GM20000 (cell line): ENCODE data around the gene TAS2R9.
"Not testable (repeated sequence)": the region's sequence is repeated elsewhere in the genome, so short reads cannot be mapped to it uniquely, and the experiment has no call there.

ENCODE experiments used
- DNase-seq: peaks from one replicate; pipeline ENCODE4 v3.0.0; 2012; ENCODE audit warnings: low spot score
- TF ChIP-seq, protein P1 (sequence below): IDR thresholded peaks from 2 replicates; pipeline ENCODE4 v1.5.1; 2012; ENCODE audit warnings: mild to moderate bottlenecking, control low read depth; ENCODE audit errors: extremely low read depth, missing control alignments

TAS2R9 gene

DNA sequence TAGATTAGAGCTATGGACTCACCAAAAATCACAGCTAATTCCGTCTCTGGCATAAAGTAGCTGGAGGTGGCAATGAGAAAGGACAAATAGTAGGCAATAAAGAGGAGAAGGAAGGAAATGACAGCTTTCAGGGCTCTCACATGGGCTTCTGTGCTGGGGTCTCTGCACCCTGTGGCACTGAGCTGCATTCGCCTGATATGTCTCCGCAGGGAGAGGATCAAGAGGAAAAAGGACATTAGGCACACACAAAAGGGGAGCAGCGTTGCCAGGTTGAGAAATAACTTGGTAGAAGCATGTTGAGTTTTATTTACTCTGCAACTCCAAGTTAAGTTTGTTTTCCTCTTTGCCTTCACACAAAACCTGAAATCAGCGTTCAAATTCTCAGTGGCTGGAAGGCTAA is 8.2 kb downstream of the TAS2R9 start:
- no peak for DNase-seq
- TF ChIP-seq, protein P1, sequence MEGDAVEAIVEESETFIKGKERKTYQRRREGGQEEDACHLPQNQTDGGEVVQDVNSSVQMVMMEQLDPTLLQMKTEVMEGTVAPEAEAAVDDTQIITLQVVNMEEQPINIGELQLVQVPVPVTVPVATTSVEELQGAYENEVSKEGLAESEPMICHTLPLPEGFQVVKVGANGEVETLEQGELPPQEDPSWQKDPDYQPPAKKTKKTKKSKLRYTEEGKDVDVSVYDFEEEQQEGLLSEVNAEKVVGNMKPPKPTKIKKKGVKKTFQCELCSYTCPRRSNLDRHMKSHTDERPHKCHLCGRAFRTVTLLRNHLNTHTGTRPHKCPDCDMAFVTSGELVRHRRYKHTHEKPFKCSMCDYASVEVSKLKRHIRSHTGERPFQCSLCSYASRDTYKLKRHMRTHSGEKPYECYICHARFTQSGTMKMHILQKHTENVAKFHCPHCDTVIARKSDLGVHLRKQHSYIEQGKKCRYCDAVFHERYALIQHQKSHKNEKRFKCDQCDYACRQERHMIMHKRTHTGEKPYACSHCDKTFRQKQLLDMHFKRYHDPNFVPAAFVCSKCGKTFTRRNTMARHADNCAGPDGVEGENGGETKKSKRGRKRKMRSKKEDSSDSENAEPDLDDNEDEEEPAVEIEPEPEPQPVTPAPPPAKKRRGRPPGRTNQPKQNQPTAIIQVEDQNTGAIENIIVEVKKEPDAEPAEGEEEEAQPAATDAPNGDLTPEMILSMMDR, result no peak

DNA sequence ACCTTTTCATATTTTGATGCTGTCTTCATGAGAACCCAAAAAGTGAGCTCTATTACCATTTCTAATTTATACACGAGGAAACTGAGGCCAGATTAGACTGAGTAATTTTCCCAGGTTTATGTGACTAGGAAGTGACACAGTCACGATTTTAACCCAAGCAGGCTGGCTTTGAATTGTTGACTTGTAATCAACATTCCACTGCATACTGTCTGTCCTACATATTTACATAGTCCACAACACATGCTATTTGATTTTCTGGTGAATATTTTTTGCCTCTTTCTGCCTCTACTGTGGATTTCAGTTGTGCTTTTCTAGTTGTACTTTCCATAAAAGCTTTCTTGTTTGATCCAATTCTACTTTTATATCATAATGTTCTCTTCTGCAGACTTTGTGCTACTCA is 15.7 kb downstream of the TAS2R9 start:
- DNase-seq, result no peak
- TF ChIP-seq, protein P1, result no peak

DNA sequence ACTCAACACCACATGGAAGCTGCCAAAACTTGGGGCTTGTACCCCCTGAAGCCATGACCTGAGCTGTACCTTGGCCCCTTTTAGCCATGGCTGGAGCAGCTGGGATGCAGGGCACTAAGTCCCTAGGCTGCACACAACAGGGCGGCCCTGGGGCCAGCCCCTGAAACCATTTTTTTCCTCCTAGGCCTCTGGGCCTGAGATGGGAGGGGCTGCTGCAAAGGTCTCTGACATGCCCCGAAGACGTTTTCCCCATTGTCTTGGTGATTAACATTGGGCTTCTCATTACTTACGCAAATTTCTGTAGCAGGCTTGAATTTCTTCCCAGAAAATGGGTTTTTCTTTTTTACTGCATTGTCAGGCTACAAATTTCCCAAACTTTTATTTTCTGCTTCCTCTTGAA is 18.2 kb downstream of the TAS2R9 start:
- DNase-seq, result not testable (repeated sequence)

GRCh38 chr12:10783252-10783651 is 26.7 kb downstream of the TAS2R9 start:
- no peak for DNase-seq
- TF ChIP-seq, protein P1, result no peak

GRCh38 chr12:10779103-10779502 is 30.9 kb downstream of the TAS2R9 start:
- DNase-seq, result no peak

GRCh38 chr12:10771132-10771733 is 38.7 kb downstream of the TAS2R9 start:
- peak; percentile 9 for DNase-seq
- TF ChIP-seq, protein P1, result peak; percentile 16

More at GRCh38 chr12:10779103-10779502, 30.9 kb downstream of the TAS2R9 start:
- TF ChIP-seq, protein P1, result no peak

- TF ChIP-seq, protein P1, result no peak
- DNase-seq, result no peak
Observed at GRCh38 chr12:10759657-10760056, 50.3 kb downstream of the TAS2R9 start.
